ENCODE data around the gene PIEZO2.
A peak's percentile ranks its signal among the peaks of the same experiment; 100 is the strongest.

Gene PIEZO2

GRCh38 chr18:10770264-10770663 is 379.1 kb downstream of the PIEZO2 start:
- no peak for DNase-seq

- DNase-seq, result no peak
These were observed 381.1 kb downstream of the PIEZO2 start for GRCh38 chr18:10768221-10768620.

GRCh38 chr18:10767658-10768057 is 381.7 kb downstream of the PIEZO2 start:
- DNase-seq, result no peak

DNA sequence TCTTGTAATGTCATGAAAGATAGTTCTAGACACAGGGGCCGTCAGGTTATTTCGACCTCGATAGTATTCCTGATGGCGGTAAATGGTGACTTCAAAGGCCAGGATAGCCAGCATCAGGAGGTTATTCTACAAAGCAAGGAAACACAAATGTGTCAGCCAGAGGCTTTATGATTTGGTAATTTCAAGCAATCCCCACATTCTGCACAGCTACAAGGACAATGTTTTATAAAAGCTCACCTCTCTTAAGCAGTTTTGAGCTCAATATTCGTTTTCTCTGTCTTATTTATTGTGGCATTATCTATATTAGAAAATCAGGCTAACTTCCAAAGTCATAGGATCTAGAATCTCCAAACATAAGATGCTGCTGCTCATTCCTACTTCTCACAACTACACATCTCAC is 388.4 kb downstream of the PIEZO2 start:
- DNase-seq, result no peak

- DNase-seq, result no peak
These were observed 390.1 kb downstream of the PIEZO2 start for GRCh38 chr18:10759241-10759640.

DNA sequence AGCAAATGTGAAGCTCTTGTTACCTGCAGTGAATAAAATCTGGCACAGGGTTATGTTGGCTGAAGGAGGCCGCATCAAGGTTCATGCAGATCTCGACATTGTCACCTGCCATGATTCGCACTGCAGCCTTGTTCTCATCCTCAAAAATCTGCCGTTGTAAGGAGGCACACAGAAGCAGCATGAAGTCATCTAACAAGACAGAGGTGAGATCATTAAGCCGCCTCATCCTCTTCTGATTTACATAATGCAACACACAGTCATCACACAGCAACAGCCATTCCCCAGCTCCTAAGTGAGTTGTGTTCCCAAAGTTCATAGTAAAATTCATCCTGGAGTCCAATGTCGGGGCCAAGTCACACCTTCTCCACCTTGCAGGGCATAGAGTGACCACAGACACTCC is 391.4 kb downstream of the PIEZO2 start:
- DNase-seq, result no peak

GRCh38 chr18:10757349-10757748 is 392.0 kb downstream of the PIEZO2 start:
- no peak for DNase-seq

DNA sequence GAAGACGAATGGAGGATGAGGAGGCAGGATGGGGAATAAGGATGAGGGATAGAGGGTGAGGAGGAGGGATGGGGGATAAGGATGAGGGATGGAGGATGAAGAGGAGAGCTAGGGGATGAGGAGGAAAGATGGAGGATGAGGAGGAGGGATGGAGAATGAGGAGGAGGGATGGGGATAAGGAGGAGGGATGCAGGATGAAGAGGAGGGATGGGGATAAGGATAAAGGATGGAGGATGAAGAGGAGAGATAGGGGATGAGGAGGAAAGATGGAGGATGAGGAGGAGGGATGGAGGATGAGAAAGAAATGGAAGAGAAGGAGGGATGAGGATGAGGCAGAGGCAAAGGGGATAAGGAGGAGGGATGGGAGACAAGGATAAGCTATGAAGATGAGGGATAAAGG is 393.5 kb downstream of the PIEZO2 start:
- no peak for DNase-seq

DNA sequence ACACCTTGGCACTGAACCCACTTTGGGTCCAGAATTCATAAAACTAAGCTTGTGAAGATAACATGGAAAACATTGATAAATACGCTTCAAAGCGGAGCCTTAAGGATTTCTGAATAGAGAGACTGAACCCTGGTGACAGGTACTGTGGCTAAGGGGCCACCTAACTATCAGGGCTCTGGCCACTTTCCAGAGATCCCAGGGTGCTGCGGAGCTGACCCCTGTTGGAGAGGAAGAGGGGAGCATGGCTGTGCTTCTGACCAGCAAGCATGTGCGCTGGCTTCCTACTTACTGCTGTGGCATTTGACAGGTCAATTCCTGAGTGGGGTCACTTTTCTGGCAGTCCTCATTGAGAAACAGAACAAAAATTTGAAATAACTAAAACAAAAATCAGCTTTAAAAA is 395.2 kb downstream of the PIEZO2 start:
- DNase-seq, result no peak

- DNase-seq, result no peak
These were observed 397.0 kb downstream of the PIEZO2 start for GRCh38 chr18:10752382-10752781.

- DNase-seq, result no peak
These were observed 397.7 kb downstream of the PIEZO2 start for GRCh38 chr18:10751653-10752052.

GRCh38 chr18:10750191-10751035 is 399.0 kb downstream of the PIEZO2 start:
- DNase-seq, result no peak

- no peak for DNase-seq
These were observed 400.7 kb downstream of the PIEZO2 start for GRCh38 chr18:10748641-10749040.

GRCh38 chr18:10745971-10746370 is 403.4 kb downstream of the PIEZO2 start:
- DNase-seq, result no peak

DNA sequence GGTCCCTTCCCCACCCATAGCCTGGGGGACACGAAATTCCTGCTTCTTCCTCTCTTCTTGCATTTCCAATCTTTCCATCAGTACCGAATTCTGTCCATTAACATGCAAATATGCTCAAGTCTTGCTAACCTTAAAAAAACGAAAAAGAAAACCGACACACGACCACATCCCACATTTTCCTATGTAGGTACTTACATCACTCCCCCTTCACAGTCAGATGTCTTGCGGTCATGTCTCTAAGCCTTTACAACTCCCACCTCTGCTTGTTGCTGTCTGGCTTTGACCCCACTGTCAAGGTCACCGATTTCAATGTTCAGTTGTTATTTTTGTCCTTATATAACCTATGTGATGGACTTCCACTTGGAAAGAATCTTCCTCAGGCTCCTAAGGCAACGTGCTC is 404.1 kb downstream of the PIEZO2 start:
- DNase-seq, result no peak

DNA sequence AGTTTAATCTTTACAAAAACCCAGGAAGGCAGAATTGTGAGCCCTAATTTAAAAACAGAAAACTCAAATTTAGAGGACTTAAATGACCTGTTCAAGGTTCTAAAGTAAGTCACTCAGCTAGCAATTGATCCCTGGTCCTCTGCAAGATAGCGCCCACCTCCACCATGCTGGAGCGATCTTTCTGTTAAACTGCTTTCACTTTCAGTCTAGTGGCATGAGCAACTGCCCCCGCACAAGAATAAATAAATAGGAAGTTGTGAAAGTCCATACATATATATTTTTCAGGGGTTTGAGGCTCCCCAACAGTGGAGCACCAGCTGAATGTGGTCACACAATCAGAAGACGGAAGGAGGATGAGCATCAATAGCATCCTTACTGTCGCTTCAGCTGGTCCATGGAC is 405.6 kb downstream of the PIEZO2 start:
- DNase-seq, result no peak

DNA sequence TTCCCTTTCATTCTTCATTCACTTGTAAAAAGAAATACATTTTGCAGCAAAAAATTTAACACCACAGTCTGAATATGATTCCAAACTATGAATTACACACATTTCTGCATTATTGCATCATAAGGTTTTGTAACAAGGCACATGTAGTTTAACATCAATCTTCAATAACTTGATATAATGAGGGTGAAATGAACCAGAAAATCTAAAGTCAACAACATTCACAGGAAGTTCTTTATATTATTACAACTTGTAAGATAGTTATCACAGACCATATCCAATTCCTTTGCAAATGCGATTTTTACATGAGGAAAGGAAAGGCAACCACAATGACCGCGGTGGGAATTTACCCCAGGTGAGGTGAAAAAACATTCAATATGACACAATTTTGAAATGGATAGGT is 410.2 kb downstream of the PIEZO2 start:
- DNase-seq, result no peak

- DNase-seq, result no peak
These were observed 412.4 kb downstream of the PIEZO2 start for GRCh38 chr18:10736984-10737383.

- DNase-seq, result no peak
These were observed 416.4 kb downstream of the PIEZO2 start for GRCh38 chr18:10732990-10733389.

DNA sequence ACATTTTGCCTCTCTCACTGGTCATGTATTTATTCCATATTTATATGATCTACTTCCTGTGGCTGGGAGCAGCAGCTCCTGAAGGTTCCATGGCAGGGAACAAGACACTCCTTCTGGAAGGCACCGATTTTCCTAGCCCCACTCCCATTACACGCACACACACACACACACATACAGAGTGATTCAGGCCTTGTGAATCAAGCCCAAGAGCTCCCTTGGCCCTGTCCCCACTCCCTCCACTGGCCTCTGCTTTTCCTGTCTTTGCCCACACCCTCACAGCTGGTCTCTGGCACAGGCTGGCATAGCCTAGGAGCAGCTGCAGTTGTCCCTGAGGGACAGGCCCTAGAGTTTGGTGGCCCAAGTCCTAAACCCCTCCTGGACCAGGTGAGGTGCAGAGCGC is 421.9 kb downstream of the PIEZO2 start:
- peak; percentile 19 for DNase-seq

- DNase-seq, result peak; percentile 60
These were observed 422.9 kb downstream of the PIEZO2 start for GRCh38 chr18:10726198-10727068.

- DNase-seq, result no peak
These were observed 424.7 kb downstream of the PIEZO2 start for GRCh38 chr18:10724666-10725065.

GRCh38 chr18:10723496-10723895 is 425.9 kb downstream of the PIEZO2 start:
- no peak for DNase-seq

- no peak for DNase-seq
These were observed 430.6 kb downstream of the PIEZO2 start for GRCh38 chr18:10718809-10719208.

Measured in NCI-H1092 treated with DMSO at 0.1 percent for 48 hours (cell line).